Thyroid gland (tissue), 4 donors: Measurements from ENCODE around the gene RIMKLB.

Source experiments
- CTCF ChIP-seq, 6 experiments: fragments of 200-600 bp in 3 of 6; fragments of 450-650 bp in 3 of 6; sonication (generic) in 3 of 6; IDR thresholded peaks; one replicate each; pipeline ENCODE4 v1.5.1; 2016 to 2019; ENCODE audit warnings: antibody characterized with exemption in 6 of 6, mild to moderate bottlenecking in 2 of 6, inconsistent platforms in 1 of 6, moderate library complexity in 1 of 6
- POLR2A ChIP-seq, 2 donors: fragments of 450-650 bp; IDR thresholded peaks; one replicate each; pipeline ENCODE4 v1.6.1; 2017; ENCODE audit warnings: antibody characterized with exemption in 2 of 2, mild to moderate bottlenecking in 2 of 2, moderate library complexity in 1 of 2

DNA sequence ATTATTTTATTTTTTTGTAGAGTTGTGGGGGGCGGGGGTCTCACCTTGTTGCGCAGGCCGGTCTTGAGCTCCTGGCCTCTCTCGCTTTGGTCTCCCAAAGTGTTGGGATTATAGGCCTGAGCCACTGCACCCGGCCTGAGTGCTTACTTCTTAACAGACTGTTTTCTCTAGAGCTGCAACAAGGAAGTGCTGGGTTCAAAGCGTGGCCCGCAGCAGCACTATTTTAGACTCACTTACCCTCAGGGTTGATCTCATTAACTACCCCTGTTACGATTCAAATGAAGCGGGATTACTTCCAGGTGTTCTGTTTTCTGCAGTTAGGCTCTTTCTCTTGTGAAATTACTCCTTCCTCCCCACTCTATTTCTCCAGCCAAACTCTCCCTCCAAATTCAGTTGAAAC, 133.3 kb downstream of the RIMKLB start:
- TF ChIP-seq POLR2A (IDR thresholded peaks at IDR 0.05) (no peak), CTCF (IDR thresholded peaks at IDR 0.05) (no peak)
